Caco-2 (cell line): ENCODE measurements around the gene A2ML1. TPM values are rescaled to one million over a fixed set of nuclear protein-coding genes. Genes with fewer than 3 reads are reported as not detected.

ENCODE experiments used
- BruUV-seq: library from RNA; stranded (reverse); fragments of 400-500 nt; replicated peaks from 2 replicates; lab custom pipeline; 2021; lab: Mats Ljungman, UMichigan
- CTCF ChIA-PET: fragments of 300-600 bp; sonication (Branson Sonifier 250); formaldehyde crosslinking; loops from one replicate; lab custom pipeline; 2022; ENCODE audit warnings: antibody characterized with exemption; lab: Charles Lee
- POLR2A ChIA-PET: fragments of 300-600 bp; sonication (Branson Sonifier 250); formaldehyde crosslinking; loops from one replicate; lab custom pipeline; 2022; ENCODE audit warnings: antibody characterized with exemption; lab: Charles Lee
- DNase-seq, 2 experiments: peaks; one replicate each; pipeline versions ENCODE4 v3.0.0 to v3.0.0-alpha.2; 2020 to 2022
- H3K27me3 ChIP-seq: replicated peaks from 2 replicates; pipeline ENCODE4 v1.6.0; 2011; ENCODE audit warnings: low read length; ENCODE audit not compliant: control insufficient read depth, insufficient read depth
- H3K36me3 ChIP-seq: 2 replicates; pipeline ENCODE4 v1.5.1; 2011; ENCODE audit warnings: low read length; ENCODE audit not compliant: control insufficient read depth, insufficient read depth
- H3K4me1 ChIP-seq: fragments of 250-450 bp; sonication (Bioruptor Pico); 2 replicates; pipeline ENCODE4 v1.5.1; 2020; ENCODE audit warnings: mild to moderate bottlenecking
- H3K4me3 ChIP-seq: 2 replicates; pipeline ENCODE4 v1.5.1; 2011; ENCODE audit warnings: low read depth, mild to moderate bottlenecking, control low read depth, low read length
- H3K9me3 ChIP-seq: fragments of 250-450 bp; sonication (Bioruptor Pico); 2 replicates; pipeline ENCODE4 v1.5.1; 2020; ENCODE audit warnings: mild to moderate bottlenecking, moderate library complexity
- H3K27ac Mint-ChIP-seq: one replicate; pipeline ENCODE4 v1.8.0; 2022; ENCODE audit warnings: mixed read lengths; ENCODE audit not compliant: unreplicated experiment
- H3K27me3 Mint-ChIP-seq: one replicate; pipeline ENCODE4 v1.8.0; 2022; ENCODE audit warnings: mixed read lengths; ENCODE audit not compliant: insufficient read depth, unreplicated experiment
- H3K36me3 Mint-ChIP-seq: one replicate; pipeline ENCODE4 v1.8.0; 2022; ENCODE audit warnings: mild to moderate bottlenecking, mixed read lengths; ENCODE audit not compliant: insufficient read depth, unreplicated experiment
- H3K4me1 Mint-ChIP-seq: one replicate; pipeline ENCODE4 v1.8.0; 2022; ENCODE audit warnings: low read depth, mixed read lengths; ENCODE audit not compliant: unreplicated experiment
- H3K4me3 Mint-ChIP-seq: one replicate; pipeline ENCODE4 v1.8.0; 2022; ENCODE audit warnings: mild to moderate bottlenecking, moderate library complexity, mixed read lengths; ENCODE audit not compliant: unreplicated experiment
- H3K9me3 Mint-ChIP-seq: one replicate; pipeline ENCODE4 v1.8.0; 2022; ENCODE audit warnings: mixed read lengths; ENCODE audit not compliant: unreplicated experiment
- intact Hi-C: fragments of 100-400 bp; cut with micrococcal nuclease; formaldehyde crosslinking; loops from one replicate; pipeline ENCODE4 v1.10.0; 2022; ENCODE audit not compliant: unreplicated experiment
- total RNA-seq: library from RNA; stranded (reverse); gene quantifications from 2 replicates; pipeline ENCODE4 v1.2.3, GENCODE V29; 2022
- TF ChIP-seq, protein P1 (sequence below), 2 experiments: fragments of 200-600 bp in 1 of 2; IDR thresholded peaks; 1 replicate in 1 of 2; 2 replicates in 1 of 2; pipeline versions ENCODE4 v1.5.1 to v1.8.0; 2011 to 2022; ENCODE audit warnings: antibody characterized with exemption in 1 of 2, control low read depth in 1 of 2, inconsistent platforms in 1 of 2, low read depth in 1 of 2, low read length in 1 of 2, mild to moderate bottlenecking in 1 of 2, moderate library complexity in 1 of 2; ENCODE audit not compliant: insufficient read depth in 1 of 2, severe bottlenecking in 1 of 2, unreplicated experiment in 1 of 2

Gene A2ML1
- total RNA-seq, 1 experiment from 2014 or later = not detected

DNA sequence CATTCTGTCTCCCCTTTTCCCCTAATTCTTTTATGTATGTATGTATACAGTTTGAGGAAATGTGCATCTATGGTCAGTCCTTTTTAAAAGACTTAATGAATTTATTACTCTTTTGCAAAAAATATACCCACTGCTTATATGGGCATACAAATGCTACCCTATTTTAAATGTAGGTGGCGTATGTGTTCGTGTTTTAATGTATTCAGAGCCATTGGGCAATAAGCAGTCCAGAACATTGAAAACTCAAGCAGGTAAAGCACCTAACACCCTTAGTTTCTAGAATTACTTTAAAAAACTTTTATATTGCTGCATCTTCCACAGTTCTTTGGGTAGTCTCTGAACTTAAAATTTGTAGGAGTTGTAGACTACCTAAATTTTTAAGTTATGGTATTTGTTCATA is 42.6 kb upstream of the A2ML1 start:
- Histone ChIP-seq H3K27me3 (no peaks in the 10 kb centered on the region), H3K36me3 (no peaks in the 10 kb centered on the region), H3K4me1 (no peaks in the 10 kb centered on the region), H3K9me3 (no peaks in the 10 kb centered on the region), H3K4me3 (no peak overlapping the region)
- Mint-ChIP-seq H3K27ac (no peak overlapping the region), H3K4me1 (no peaks in the 10 kb centered on the region), H3K36me3 (no peaks in the 10 kb centered on the region), H3K27me3 (peaks cover 6% of the 10 kb centered on the region), H3K9me3 (no peaks in the 10 kb centered on the region), H3K4me3 (no peak overlapping the region)
- ChIA-PET POLR2A (no interaction called here), CTCF (no interaction called here)
- TF ChIP-seq, protein P1, sequence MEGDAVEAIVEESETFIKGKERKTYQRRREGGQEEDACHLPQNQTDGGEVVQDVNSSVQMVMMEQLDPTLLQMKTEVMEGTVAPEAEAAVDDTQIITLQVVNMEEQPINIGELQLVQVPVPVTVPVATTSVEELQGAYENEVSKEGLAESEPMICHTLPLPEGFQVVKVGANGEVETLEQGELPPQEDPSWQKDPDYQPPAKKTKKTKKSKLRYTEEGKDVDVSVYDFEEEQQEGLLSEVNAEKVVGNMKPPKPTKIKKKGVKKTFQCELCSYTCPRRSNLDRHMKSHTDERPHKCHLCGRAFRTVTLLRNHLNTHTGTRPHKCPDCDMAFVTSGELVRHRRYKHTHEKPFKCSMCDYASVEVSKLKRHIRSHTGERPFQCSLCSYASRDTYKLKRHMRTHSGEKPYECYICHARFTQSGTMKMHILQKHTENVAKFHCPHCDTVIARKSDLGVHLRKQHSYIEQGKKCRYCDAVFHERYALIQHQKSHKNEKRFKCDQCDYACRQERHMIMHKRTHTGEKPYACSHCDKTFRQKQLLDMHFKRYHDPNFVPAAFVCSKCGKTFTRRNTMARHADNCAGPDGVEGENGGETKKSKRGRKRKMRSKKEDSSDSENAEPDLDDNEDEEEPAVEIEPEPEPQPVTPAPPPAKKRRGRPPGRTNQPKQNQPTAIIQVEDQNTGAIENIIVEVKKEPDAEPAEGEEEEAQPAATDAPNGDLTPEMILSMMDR (IDR thresholded peaks at IDR 0.05; ENCODE audit: insufficient read depth in 1 of 2, low read depth in 1 of 2, low read length in 1 of 2, severe bottlenecking in 1 of 2, unreplicated experiment in 1 of 2) = no peak
- no TSS peak for BruUV-seq
- intact Hi-C loops = loop anchor here (1.0 kb wide), 2 partner anchors 110 to 259 kb away; no protein-coding TSS in a partner anchor
- DNase-seq = no peak

DNA sequence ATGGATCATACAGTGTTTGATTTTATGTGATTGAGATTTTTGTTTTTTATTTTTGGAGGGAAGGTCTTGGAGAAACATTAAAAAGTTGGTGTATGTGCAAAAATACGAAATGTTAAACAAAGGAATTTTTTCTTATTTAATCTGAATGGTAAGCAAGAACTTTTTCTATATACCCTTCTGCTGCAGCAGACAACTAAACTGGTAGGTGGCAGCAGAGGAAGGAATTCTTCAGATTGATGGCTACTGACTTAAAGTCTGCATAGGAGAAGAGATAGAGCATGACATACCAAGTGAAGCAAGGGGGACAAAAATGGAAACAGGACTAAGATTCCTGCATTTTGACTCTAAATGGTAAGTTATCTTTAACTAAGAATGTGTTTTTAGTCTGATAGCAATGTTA is 42.0 kb upstream of the A2ML1 start:
- no peaks in the 10 kb centered on the region for H3K27me3 ChIP-seq
- Mint-ChIP-seq H3K4me1 (no peaks in the 10 kb centered on the region), H3K27me3 (peaks cover 6% of the 10 kb centered on the region), H3K9me3 (no peaks in the 10 kb centered on the region), H3K4me3 (no peak overlapping the region), H3K27ac (no peak overlapping the region), H3K36me3 (no peaks in the 10 kb centered on the region)
- TF ChIP-seq, protein P1 (IDR thresholded peaks at IDR 0.05; ENCODE audit: insufficient read depth in 1 of 2, low read depth in 1 of 2, low read length in 1 of 2, severe bottlenecking in 1 of 2, unreplicated experiment in 1 of 2) = peak; percentile 53 to 60
- no peaks in the 10 kb centered on the region for H3K4me1 ChIP-seq
- H3K9me3 ChIP-seq = no peaks in the 10 kb centered on the region
- no peaks in the 10 kb centered on the region for H3K36me3 ChIP-seq
- peak in 1 of 2 experiments; percentile 57 for DNase-seq
- intact Hi-C loops = loop anchor here (1.0 kb wide), 2 partner anchors 110 to 259 kb away; no protein-coding TSS in a partner anchor
- no TSS peak for BruUV-seq
- ChIA-PET CTCF (no interaction called here), POLR2A (no interaction called here)
- no peak overlapping the region for H3K4me3 ChIP-seq

DNA sequence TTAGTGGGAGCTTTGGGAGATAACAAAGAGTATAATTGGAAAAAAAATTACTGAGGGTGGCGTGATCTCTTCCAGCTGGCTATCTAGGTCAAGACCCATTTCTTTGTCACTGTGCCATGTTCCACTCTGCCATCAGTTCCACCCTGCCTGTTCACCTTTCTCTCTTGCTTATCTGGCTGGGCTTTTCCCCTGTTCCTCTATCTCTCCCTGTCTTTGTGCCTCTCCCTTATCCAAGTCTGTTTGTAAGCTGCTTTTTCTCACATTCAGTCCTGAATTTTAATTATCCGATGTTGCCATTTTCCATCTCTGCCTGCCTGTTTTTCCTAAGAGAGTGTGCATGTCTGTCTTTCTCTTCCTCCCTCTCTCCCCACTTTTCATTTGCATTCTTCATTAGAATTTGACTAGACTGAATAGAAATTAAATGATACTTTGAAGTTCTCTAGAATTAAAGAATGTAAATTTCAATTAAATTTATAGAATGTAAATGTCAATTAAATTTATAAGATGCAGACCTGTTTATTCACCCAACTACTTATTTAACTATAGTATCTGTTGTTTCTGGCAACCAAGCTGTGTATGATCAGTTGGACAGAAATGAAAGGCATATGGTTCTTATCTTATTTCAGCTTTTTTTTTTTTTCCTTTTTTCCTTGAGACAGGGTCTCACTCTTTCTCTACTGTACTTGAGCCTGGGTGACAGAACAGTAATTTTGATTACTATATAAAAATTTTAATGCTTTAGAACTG is 40.9 kb upstream of the A2ML1 start:
- Histone ChIP-seq H3K27me3 (no peaks in the 10 kb centered on the region), H3K9me3 (no peaks in the 10 kb centered on the region), H3K36me3 (no peaks in the 10 kb centered on the region), H3K4me1 (no peaks in the 10 kb centered on the region), H3K4me3 (no peak overlapping the region)
- ChIA-PET CTCF (interaction anchor here (2.0 kb wide), 1 partner anchor 100 kb away, joined by 4 read pairs; no protein-coding TSS in a partner anchor), POLR2A (no interaction called here)
- Mint-ChIP-seq H3K4me3 (no peak overlapping the region), H3K4me1 (no peaks in the 10 kb centered on the region), H3K9me3 (no peaks in the 10 kb centered on the region), H3K27ac (no peak overlapping the region), H3K36me3 (no peaks in the 10 kb centered on the region), H3K27me3 (peaks cover 6% of the 10 kb centered on the region)
- intact Hi-C loops = no loop called here
- no TSS peak for BruUV-seq
- TF ChIP-seq, protein P1 (IDR thresholded peaks at IDR 0.05; ENCODE audit: insufficient read depth in 1 of 2, low read depth in 1 of 2, low read length in 1 of 2, severe bottlenecking in 1 of 2, unreplicated experiment in 1 of 2) = no peak
- DNase-seq = no peak
